Measurements from ENCODE around the gene NTM. TPM values are rescaled to one million over a fixed set of nuclear protein-coding genes. Genes with fewer than 3 reads are reported as not detected.

The NTM gene
- total RNA-seq, 4 donors from 2014 or later: 0.78 to 1.1 (median 0.88) TPM; not detected in 1

DNA sequence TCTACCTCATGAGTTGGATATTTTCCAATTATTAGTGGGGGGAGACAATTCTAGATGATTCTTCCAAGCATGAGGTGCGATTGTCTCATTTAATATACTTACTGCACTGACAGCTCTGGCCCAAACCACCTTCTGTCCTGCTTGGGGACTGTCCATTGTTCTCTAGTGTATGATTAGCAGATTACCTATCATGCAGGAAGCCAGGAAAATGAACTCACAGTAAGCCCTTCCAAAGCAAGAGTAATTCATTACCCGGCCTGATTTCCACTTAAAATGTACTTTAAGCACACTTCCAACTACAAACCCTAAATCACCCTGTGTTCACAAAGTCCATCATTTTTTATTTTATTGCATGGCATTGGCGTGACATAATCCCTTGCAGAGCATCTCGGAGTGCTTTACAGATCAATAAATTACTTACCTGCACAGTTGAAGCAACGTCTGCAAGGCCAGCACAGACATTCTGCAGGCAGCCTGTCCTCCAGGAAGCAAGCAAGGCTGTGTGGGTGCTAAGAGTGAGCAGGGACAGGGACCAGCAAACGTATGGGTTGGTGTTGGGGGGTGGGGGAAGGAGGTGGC lies 838.2 kb downstream of the NTM start:
- TF ChIP-seq POLR2A (IDR thresholded peaks at IDR 0.05): no peak
- TF ChIP-seq, protein P1, sequence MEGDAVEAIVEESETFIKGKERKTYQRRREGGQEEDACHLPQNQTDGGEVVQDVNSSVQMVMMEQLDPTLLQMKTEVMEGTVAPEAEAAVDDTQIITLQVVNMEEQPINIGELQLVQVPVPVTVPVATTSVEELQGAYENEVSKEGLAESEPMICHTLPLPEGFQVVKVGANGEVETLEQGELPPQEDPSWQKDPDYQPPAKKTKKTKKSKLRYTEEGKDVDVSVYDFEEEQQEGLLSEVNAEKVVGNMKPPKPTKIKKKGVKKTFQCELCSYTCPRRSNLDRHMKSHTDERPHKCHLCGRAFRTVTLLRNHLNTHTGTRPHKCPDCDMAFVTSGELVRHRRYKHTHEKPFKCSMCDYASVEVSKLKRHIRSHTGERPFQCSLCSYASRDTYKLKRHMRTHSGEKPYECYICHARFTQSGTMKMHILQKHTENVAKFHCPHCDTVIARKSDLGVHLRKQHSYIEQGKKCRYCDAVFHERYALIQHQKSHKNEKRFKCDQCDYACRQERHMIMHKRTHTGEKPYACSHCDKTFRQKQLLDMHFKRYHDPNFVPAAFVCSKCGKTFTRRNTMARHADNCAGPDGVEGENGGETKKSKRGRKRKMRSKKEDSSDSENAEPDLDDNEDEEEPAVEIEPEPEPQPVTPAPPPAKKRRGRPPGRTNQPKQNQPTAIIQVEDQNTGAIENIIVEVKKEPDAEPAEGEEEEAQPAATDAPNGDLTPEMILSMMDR (IDR thresholded peaks at IDR 0.05): no peak
- WGBS, 2 donors: 74 to 81% methylated on average over 6 of the region's 6 CpGs
- Histone ChIP-seq H3K36me3 (no peaks in the 10 kb centered on the region), H3K4me3 (replicated peaks in 1 of 3) (no peak overlapping the region), H3K4me1 (no peaks in the 10 kb centered on the region), H3K9me3 (no peaks in the 10 kb centered on the region), H3K27me3 (no peaks in the 10 kb centered on the region), H3K27ac (no peak overlapping the region)
- DNase-seq: no peak
- intact Hi-C loops (cut with DNase I): no loop called here

DNA sequence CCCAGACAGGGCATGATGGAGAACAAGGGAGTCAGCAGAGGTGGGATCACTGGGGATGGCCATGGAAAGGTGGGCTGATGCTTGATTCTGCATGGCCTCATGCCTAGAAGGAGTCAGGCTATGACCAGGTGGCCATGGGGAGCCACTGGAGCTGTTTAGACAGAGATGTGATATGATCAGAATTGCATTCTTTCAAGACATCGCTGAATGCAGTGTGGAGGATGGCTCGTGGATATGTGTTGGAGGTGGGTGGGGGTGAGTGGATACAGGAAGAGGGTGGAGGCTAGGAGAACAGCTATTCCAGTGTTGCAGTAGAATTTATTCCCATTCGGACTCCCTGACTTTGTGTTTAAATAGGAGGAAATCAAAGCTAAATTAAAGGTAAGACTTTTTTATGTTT lies 841.1 kb downstream of the NTM start:
- WGBS, 2 donors: 80 to 84% methylated on average over 3 of the region's 3 CpGs
- Histone ChIP-seq H3K4me3 (replicated peaks in 1 of 3) (no peak overlapping the region), H3K27ac (no peak overlapping the region), H3K36me3 (no peaks in the 10 kb centered on the region), H3K9me3 (no peaks in the 10 kb centered on the region), H3K4me1 (no peaks in the 10 kb centered on the region), H3K27me3 (no peaks in the 10 kb centered on the region)
- intact Hi-C loops (cut with DNase I): no loop called here
- TF ChIP-seq POLR2A (IDR thresholded peaks at IDR 0.05): no peak
- TF ChIP-seq, protein P1 (IDR thresholded peaks at IDR 0.05): no peak
- no peak for DNase-seq

DNA sequence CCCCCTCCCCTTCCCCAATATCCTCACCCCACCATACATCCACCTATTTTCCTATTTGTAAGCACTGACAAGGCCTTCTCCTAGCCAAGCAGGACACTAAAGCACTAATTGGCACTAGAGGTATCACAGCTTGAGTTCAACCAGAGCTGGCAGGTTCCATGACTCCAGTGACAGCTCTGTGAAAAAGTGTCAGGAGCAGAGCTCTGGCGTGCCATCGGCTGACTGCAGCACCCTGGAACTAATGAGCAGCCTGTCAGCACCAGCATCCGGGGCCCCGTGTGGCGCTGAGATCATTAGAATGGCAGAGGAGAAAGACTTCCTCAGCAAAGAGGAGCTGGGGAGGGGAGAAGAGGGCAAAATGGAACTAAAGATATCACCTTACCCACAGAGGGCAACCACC lies 847.4 kb downstream of the NTM start:
- WGBS, 2 donors: 80 to 88% methylated on average over 5 of the region's 5 CpGs
- H3K27me3 ChIP-seq: no peaks in the 10 kb centered on the region
- H3K9me3 ChIP-seq: no peaks in the 10 kb centered on the region
- H3K4me1 ChIP-seq: no peaks in the 10 kb centered on the region
- H3K27ac ChIP-seq: no peak overlapping the region
- intact Hi-C loops (cut with DNase I): no loop called here
- no peak overlapping the region for H3K4me3 ChIP-seq (replicated peaks in 1 of 3)
- no peak for TF ChIP-seq POLR2A (IDR thresholded peaks at IDR 0.05)
- TF ChIP-seq, protein P1 (IDR thresholded peaks at IDR 0.05): no peak
- DNase-seq: no peak
- no peaks in the 10 kb centered on the region for H3K36me3 ChIP-seq

DNA sequence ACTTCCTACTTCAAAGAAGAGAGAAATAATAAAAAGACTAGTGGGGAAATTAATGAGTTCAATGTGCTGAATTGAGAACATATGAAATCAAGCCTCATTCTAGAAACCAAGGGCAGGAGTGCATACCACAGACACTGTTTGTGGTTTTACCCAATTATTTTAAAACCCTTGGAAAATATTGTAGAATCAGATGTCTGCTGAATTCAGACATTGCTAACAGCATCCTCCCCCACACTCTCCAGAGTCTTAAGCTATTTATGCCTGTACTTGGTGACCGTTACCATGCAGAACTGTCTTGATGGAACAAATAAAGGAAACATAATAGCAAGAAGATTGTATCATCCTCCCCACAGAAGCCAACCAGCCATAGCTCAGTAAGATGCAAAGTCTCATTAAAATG lies 850.1 kb downstream of the NTM start:
- H3K4me1 ChIP-seq: no peaks in the 10 kb centered on the region
- H3K36me3 ChIP-seq: no peaks in the 10 kb centered on the region
- 74 to 78% methylated on average over 1 of the region's 1 CpG for WGBS, 2 donors
- H3K9me3 ChIP-seq: no peaks in the 10 kb centered on the region
- H3K4me3 ChIP-seq (replicated peaks in 1 of 3): no peak overlapping the region
- no peaks in the 10 kb centered on the region for H3K27me3 ChIP-seq
- DNase-seq: no peak
- no peak overlapping the region for H3K27ac ChIP-seq
- intact Hi-C loops (cut with DNase I): no loop called here
- TF ChIP-seq, protein P1 (IDR thresholded peaks at IDR 0.05): no peak
- no peak for TF ChIP-seq POLR2A (IDR thresholded peaks at IDR 0.05)

DNA sequence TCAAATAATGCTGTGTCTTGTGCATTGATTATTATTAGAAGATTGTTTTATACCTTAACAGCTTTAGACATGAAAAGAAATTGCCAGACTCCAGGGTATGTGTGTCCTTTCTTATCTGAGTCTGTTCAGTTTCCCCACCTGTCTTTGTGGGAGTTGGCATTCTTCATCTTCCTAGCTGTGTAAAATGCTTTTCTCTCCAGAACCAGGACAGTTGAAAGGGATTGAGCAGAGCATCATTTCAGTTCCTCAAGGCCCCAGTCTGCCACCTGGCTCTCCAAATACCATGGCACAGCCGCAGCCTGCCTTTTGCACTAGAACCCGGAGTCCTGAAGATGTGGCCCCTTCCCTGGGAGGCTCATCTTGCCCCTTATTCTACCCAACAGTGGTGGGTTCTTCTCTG lies 851.9 kb downstream of the NTM start:
- TF ChIP-seq, protein P1 (IDR thresholded peaks at IDR 0.05): no peak
- no peak for TF ChIP-seq POLR2A (IDR thresholded peaks at IDR 0.05)
- intact Hi-C loops (cut with DNase I): no loop called here
- DNase-seq: no peak
- Histone ChIP-seq H3K9me3 (no peaks in the 10 kb centered on the region), H3K4me1 (no peaks in the 10 kb centered on the region), H3K27ac (no peak overlapping the region), H3K36me3 (no peaks in the 10 kb centered on the region), H3K27me3 (no peaks in the 10 kb centered on the region), H3K4me3 (replicated peaks in 1 of 3) (no peak overlapping the region)
- WGBS, 2 donors: 91 to 95% methylated on average over 2 of the region's 2 CpGs
